Neural progenitor cell (in vitro differentiated cells): ENCODE data around the gene PGF.

Source experiments
- EZH2 ChIP-seq: fragments of 200-600 bp; sonication (generic); IDR thresholded peaks from 2 replicates; pipeline ENCODE4 v1.6.1; 2017; ENCODE audit warnings: antibody characterized with exemption, mild to moderate bottlenecking, moderate library complexity
- EZH2phosphoT487 ChIP-seq: fragments of 200-600 bp; sonication (generic); IDR thresholded peaks from 2 replicates; pipeline ENCODE4 v1.6.1; 2017; ENCODE audit warnings: antibody characterized with exemption
- TF ChIP-seq, protein P1 (sequence below): fragments of 200-600 bp; sonication (generic); IDR thresholded peaks from 2 replicates; pipeline ENCODE4 v1.5.1; 2017; ENCODE audit warnings: antibody characterized with exemption, mild to moderate bottlenecking

- TF ChIP-seq, protein P1, sequence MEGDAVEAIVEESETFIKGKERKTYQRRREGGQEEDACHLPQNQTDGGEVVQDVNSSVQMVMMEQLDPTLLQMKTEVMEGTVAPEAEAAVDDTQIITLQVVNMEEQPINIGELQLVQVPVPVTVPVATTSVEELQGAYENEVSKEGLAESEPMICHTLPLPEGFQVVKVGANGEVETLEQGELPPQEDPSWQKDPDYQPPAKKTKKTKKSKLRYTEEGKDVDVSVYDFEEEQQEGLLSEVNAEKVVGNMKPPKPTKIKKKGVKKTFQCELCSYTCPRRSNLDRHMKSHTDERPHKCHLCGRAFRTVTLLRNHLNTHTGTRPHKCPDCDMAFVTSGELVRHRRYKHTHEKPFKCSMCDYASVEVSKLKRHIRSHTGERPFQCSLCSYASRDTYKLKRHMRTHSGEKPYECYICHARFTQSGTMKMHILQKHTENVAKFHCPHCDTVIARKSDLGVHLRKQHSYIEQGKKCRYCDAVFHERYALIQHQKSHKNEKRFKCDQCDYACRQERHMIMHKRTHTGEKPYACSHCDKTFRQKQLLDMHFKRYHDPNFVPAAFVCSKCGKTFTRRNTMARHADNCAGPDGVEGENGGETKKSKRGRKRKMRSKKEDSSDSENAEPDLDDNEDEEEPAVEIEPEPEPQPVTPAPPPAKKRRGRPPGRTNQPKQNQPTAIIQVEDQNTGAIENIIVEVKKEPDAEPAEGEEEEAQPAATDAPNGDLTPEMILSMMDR = no peak
- no peak for TF ChIP-seq EZH2
- no peak for TF ChIP-seq EZH2phosphoT487
These were observed 20.1 kb downstream of the PGF start for GRCh38 chr14:74935360-74935680.
